Neural progenitor cell (in vitro differentiated cells): ENCODE data around the gene PIGM.

ENCODE experiments used
- CTCF ChIP-seq: fragments of 200-600 bp; sonication (generic); IDR thresholded peaks from 2 replicates; pipeline ENCODE4 v1.5.1; 2017; ENCODE audit warnings: antibody characterized with exemption, mild to moderate bottlenecking
- EZH2 ChIP-seq: fragments of 200-600 bp; sonication (generic); IDR thresholded peaks from 2 replicates; pipeline ENCODE4 v1.6.1; 2017; ENCODE audit warnings: antibody characterized with exemption, mild to moderate bottlenecking, moderate library complexity
- EZH2phosphoT487 ChIP-seq: fragments of 200-600 bp; sonication (generic); IDR thresholded peaks from 2 replicates; pipeline ENCODE4 v1.6.1; 2017; ENCODE audit warnings: antibody characterized with exemption

GRCh38 chr1:160025314-160025713 is 6.5 kb downstream of the PIGM start:
- TF ChIP-seq CTCF (no peak), EZH2phosphoT487 (no peak), EZH2 (no peak)
